EL (cell line): Measurements from ENCODE around the gene FBXL5.
A peak's percentile ranks its signal among the peaks of the same experiment; 100 is the strongest.

Experiments used
- DNase-seq: peaks from one replicate; pipeline ENCODE4 v3.0.0-alpha.2; 2016

FBXL5 gene

DNA sequence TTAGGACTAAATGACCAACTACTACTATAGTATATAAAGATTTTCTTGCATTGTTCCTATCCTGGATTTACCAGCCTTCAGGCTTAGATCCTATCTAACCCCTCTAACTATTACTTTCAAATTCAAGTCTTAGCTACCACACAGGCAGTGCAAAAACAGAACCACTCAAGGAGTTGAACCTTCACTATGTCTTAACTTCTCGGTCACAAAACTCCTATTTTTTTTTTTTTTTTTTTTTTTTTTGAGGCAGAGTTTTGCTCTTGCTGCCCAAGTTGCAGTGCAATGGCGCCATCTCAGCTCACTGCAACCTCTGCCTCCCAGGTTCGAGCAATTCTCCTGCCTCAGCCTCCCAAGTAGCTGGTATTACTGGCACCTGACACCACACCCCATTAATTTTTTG, 20.2 kb upstream of the FBXL5 start:
- DNase-seq: no peak

- no peak for DNase-seq
These were observed 19.8 kb upstream of the FBXL5 start for GRCh38 chr4:15674926-15675325.

DNA sequence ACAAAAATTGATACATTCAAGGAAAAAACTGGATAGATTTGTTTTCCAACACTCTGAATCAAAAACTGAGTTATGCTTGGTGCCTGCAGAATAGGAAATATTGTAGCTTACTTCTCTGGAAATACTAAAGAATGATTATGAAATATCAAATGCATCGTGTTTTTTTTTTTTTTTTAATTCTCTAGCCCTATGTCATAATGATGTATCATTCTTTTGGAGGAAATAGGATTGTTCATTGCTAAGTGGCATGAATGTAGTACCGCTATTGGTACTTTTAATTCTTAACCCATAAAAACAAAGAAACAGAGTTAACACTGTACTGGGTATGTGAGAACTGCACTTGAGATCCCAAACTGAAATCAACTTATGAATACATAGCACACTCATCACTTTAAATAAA, 18.9 kb upstream of the FBXL5 start:
- no peak for DNase-seq

GRCh38 chr4:15673337-15673736, 18.2 kb upstream of the FBXL5 start:
- no peak for DNase-seq

- no peak for DNase-seq
These were observed 16.9 kb upstream of the FBXL5 start for GRCh38 chr4:15672101-15672500.

DNA sequence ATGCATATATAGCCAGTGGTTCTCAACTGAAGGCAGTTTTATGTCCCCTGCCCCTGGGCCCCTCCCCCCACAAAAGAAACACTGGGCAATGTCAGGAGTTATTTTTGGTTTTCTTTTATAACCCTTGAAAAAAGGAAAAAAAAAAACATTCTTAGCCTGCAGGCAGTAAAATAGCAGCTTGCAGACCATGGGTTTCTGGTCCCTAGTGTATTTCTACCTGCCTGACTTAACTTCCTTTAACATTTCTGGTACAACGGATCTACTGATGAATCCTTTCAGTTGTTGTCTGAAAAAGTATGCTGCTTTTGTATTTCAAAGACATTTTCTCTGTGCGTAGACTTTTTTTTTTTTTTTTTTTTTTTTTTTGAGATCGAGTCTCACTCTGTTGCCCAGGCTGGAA, 15.4 kb upstream of the FBXL5 start:
- DNase-seq: no peak

DNA sequence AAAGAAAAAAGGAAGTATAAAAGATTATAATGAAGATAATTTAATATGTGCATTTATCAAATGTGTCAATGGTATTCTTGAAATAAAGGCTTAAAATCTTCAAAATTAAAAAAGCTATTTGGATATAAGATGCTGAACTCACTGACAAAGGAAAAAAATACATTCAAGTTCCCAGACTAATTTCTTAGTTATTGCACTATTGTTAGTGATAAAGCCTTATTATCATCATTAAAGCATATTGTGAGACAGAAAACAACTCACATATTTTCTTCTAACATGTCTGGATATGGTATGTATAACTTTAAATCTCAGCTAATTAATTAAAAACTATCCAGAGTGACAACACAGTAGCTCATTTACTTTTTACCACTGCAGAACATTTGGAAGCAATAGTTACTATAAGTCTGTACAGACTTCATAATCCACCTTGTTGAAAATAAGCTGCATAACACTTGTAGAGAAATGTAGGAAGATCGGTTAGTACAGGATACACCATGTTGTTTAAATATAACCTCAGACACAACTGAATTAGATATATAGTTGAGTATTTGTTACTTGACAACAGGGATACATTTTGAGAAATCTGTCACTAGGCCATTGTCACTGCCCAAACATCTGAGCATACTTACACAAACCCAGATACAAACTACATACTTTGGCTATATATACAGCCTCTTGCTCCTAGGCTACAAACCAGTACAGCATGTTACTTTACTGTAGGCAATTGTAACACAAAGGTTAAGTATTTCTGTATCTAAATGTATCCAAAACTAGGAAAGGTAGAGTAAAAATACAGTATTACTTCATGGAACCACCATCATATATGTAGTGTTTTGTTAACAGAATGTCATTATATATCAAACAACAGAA, 13.6 kb upstream of the FBXL5 start:
- DNase-seq: no peak

DNA sequence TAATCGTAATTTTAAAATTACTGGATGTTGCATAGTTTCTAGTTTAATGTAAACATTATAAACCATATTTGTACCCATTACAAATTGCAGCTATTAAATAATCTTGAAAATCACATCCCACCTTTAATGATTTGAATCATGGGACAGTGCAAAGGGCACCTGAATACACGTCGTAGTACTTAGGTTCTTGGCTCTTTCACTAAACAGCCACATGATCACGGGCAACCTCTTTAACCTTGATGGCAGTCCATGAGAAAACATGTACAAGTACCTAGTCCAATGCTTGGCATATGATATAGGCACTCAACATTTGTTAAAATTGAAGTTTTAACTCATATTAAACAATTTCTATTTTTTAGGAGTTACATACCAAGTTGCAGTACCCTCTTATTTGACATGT, 11.8 kb upstream of the FBXL5 start:
- DNase-seq: no peak

DNA sequence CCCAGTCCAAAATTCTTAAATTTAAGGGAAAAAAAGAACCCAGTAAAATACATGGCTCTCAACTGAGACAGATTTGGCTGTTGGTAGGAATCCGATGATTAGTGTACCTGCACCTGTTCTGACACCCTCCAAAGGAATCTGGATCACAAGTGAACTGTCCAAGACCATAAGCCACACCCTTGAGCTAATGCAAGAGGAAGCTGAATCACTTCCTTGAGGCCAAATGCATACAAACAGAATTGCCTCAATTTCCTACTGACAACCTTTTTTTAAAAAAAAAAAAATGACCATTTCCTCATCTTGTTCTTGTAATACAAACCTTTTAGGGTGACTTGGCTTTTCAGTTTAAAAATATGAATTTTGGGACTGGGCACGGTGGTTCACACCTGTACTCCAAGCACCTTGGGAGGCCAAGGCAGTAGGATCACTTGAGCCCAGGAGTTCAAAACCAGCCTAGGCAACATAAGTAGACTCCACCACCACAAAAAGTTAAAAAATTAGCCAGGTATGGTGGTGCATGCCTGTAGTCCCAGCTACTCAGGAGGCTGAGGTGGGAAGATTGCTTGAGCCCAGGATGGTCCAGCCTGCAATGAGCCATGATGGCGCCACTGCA, 10.7 kb upstream of the FBXL5 start:
- DNase-seq: peak; percentile 61

GRCh38 chr4:15659768-15660570, 4.8 kb upstream of the FBXL5 start:
- peak; percentile 31 for DNase-seq

- DNase-seq: no peak
These were observed 3.6 kb upstream of the FBXL5 start for GRCh38 chr4:15658781-15659180.

DNA sequence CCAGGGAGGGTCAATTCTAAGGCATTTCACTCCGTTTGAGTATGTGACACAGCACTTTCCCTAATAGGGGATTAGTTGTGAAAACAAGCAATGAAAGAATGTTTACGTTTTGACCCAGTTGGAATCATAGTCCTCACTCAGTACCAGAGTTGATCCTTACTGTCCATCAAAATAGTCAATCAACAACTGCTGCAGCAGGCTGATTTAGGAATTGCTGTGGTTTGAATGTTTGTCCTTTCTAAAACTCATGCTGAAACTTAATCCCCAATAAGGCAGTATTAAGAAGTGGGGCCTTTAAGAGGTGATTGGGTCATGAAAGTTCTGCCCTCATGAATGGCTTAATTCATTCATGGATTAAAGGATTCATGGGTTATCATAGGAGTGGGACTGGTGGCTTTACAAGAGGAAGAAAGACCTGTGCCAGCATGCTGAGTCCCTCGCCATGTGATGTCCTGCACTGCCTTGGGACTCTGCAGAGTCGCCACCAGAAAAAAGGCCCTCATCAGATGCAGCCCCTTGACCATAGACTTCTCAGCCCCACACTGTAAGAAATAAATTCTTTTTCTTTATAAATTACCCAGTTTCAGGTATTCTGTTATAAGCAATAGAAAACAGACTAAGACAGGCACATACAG, 3.1 kb upstream of the FBXL5 start:
- DNase-seq: no peak

DNA sequence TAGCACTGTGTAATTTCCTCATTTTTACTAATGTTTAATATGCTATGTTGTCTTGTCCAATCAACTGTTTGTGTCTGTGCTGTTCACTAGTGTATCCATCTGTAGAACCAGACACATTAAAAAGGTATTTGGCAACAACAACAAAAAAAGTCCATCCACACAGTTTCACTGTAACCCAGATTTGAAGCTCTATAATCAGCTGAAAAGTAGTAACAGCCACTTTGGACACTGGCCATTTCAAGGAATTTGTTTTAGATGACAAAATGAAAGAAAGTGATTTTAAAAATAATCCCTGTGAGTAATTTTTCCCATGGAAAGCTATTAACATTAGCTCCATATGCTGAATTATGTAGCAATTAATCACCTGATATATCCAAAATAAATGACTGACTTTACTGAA, 2.2 kb upstream of the FBXL5 start:
- no peak for DNase-seq

GRCh38 chr4:15656038-15656470, 897 bp upstream of the FBXL5 start:
- no peak for DNase-seq

GRCh38 chr4:15654593-15655222, 449 bp downstream of the FBXL5 start:
- DNase-seq: peak; percentile 55

GRCh38 chr4:15653864-15654592, 1.1 kb downstream of the FBXL5 start:
- peak; percentile 68 for DNase-seq

DNA sequence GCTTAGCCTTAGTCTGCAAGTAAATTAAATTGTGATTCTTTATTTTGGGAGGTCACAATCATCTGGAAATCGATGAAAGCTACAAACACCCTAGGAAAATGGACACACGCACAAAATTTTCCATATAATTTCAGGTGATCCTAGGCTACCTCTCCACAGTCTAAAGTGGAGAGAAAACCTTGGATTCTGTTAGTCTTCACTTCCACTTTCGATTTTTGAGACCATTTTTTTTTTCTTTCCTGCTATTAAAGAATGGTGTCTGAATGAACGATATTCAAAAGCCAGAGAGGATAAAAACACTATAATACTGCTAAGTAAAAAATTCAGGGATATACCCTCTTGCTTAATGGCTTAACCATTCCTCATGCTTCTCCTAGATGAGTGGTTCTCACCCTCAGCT, 1.7 kb downstream of the FBXL5 start:
- DNase-seq: peak; percentile 8

DNA sequence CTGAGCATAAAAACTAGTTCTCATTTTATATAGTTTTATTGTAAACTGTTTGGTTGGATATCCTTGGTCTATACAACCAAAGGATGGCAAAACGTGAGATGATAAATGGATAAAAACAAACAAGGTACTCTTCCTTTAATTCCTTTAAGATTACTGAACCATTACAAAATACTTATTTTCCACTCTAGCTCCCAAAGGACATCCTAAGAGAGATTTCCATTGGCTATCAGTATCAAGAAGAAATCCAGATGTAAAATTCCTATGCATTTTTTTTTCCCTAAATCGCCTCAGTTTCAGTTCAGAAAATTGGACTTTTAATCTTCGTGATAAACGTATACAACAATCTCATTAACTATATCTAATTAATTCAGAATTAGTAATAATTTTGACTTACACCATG, 2.3 kb downstream of the FBXL5 start:
- DNase-seq: no peak

DNA sequence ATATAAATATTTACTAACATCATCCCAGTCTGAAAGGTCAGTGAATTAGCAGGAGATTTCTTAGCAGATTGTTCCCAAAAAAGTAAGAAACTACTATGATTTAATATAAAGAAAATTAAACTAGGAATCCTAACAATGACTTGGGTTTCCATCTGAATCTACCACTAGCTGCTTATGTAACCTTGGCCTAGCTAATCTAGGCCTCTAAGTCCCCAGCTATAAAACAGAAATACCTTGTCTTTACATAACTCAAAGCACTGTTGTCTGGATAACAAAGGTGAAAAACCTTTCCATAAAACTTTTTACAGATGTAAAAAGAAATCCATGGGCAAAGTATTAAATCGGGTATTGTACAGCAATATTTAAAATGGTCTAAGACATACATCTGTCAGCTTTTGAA, 3.0 kb downstream of the FBXL5 start:
- DNase-seq: no peak

- DNase-seq: peak; percentile 9
These were observed 3.5 kb downstream of the FBXL5 start for GRCh38 chr4:15651676-15652075.

- peak; percentile 71 for DNase-seq
These were observed 5.1 kb downstream of the FBXL5 start for GRCh38 chr4:15649914-15650545.

DNA sequence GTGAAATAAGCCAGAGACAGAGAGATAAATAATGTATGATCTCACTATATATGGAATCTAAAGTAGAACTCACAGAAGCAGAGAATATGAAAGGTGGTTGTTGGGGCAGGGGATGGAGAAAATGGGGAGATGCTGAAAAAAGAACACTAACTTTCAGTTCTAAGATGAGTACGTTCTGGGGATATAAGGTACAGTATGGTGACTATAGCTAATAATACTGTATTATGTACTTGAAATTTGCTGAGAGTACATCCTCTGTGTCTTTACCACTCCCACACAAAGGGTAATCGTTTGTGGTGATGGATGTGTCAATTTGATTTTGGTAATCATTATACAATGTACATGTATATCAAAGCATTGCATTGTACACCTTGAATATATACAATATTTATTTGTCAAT, 6.6 kb downstream of the FBXL5 start:
- no peak for DNase-seq
